Sigmoid colon (tissue), 7 donors: ENCODE results near the gene CDHR3. TPM values are rescaled to one million over a fixed set of nuclear protein-coding genes. Genes with fewer than 3 reads are reported as not detected.

Experiments used
- DNase-seq: peaks from one replicate; pipeline ENCODE4 v3.0.0-alpha.2; 2019
- H3K27ac ChIP-seq, 4 donors: fragments of 200-600 bp; sonication (generic); one replicate each; pipeline ENCODE4 v1.5.1; 2016 to 2019; ENCODE audit warnings: mild to moderate bottlenecking in 1 of 4
- H3K27me3 ChIP-seq, 3 donors: fragments of 200-600 bp; sonication (generic); one replicate each; pipeline ENCODE4 v1.5.1; 2019; ENCODE audit warnings: mild to moderate bottlenecking in 1 of 3
- H3K36me3 ChIP-seq, 4 donors: fragments of 200-600 bp; sonication (generic); one replicate each; pipeline ENCODE4 v1.5.1; 2016 to 2019
- H3K4me1 ChIP-seq, 4 donors: fragments of 200-600 bp; sonication (generic); one replicate each; pipeline ENCODE4 v1.5.1; 2017 to 2019
- H3K4me3 ChIP-seq, 4 donors: fragments of 200-600 bp; sonication (generic); one replicate each; pipeline ENCODE4 v1.5.1; 2017 to 2019; ENCODE audit warnings: mild to moderate bottlenecking in 2 of 4, moderate library complexity in 1 of 4
- H3K9me3 ChIP-seq, 4 donors: fragments of 200-600 bp in 3 of 4; sonication (generic) in 3 of 4; one replicate each; pipeline versions ENCODE4 v1.5.1 to v1.6.1; 2013 to 2019
- EP300 ChIP-seq, 4 donors: sonication (generic); formaldehyde crosslinking; IDR thresholded peaks; one replicate each; pipeline ENCODE4 v1.6.1; 2017; ENCODE audit warnings: antibody characterized with exemption in 4 of 4
- POLR2A ChIP-seq, 2 donors: fragments of 450-650 bp; IDR thresholded peaks; one replicate each; pipeline ENCODE4 v1.6.1; 2016; ENCODE audit warnings: antibody characterized with exemption in 2 of 2, mild to moderate bottlenecking in 2 of 2, moderate library complexity in 2 of 2
- POLR2AphosphoS5 ChIP-seq, 4 donors: sonication (generic); formaldehyde crosslinking; IDR thresholded peaks; one replicate each; pipeline ENCODE4 v1.6.1; 2017; ENCODE audit warnings: antibody characterized with exemption in 4 of 4
- WGBS, 2 donors: extraction: QIAGEN DNeasy Blood & Tissue Kit; methylation state at CpG; one replicate each; pipeline ENCODE4 v1.1.7; 2013; 5-methylcytosine and 5-hydroxymethylcytosine counted together
- intact Hi-C: fragments of 100-400 bp; cut with DNase I; formaldehyde crosslinking; loops from one replicate; pipeline ENCODE4 v1.15.1; 2023
- polyA plus RNA-seq, 3 donors: library from polyadenylated mRNA; stranded (reverse); fragments of 200-250 nt; gene quantifications; one replicate each; pipeline ENCODE4 v1.2.3, GENCODE V29; 2013
- total RNA-seq, 4 donors: library from RNA; depleted of rRNA; stranded (reverse); fragments of >200 nt; gene quantifications; one replicate each; pipeline ENCODE4 v1.1.0, GENCODE V29; 2016
- TF ChIP-seq, protein P1 (sequence below), 4 experiments: fragments of 450-650 bp in 3 of 4; fragments of 200-600 bp in 1 of 4; IDR thresholded peaks; one replicate each; pipeline ENCODE4 v1.5.1; 2016 to 2019; ENCODE audit warnings: antibody characterized with exemption in 4 of 4, mild to moderate bottlenecking in 3 of 4, moderate library complexity in 2 of 4
- donor health status: healthy with polysubstance abuse.
- donor health status: Bipolar disorder and iron deficiency.
- donor health status: healthy.

Gene CDHR3
- total and polyA plus RNA-seq, 7 donors, result 2.2 to 21.3 (median 3.7) TPM

DNA sequence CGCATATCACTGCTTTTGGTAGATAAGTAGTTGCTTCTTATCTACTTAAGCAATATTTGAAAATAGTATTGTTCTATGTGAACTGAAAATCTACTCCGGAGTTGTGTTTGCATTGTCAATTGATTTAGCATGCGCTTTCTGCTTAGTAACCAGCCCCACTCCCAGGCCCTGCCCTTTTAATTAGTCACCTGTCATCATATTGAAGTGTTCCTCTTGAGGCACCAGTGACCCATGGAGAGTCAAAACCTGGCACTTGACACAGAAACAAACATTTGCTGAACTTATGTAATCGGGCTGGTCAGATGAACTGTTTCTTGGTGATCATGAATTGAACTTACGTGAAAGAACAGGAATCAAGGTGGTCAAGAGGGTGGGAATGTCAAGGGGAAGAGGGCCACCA lies 27.8 kb upstream of the CDHR3 start:
- no peaks in the 10 kb centered on the region for H3K36me3 ChIP-seq
- intact Hi-C loops, result loop anchor here (2.0 to 5.0 kb wide), 2 partner anchors 72 to 108 kb away; no protein-coding TSS in a partner anchor

DNA sequence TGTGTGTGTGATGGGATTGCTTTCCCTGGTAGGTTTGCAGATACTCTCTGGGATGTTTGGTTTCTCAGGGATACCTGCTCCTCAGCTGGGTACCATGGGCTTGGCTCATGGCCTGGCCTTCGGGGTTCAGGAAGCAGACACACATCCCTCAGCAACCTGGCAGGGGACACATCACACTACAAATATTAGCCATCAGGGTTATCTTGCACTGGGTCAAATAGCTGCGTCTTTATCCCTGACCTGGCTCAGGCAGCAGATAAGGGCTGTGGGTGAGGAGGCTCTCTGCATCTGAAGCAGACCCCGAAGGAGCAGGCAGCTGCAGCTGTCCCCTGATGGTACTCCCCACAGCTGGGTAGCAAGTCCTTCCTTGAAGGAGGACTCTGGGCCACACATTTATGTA lies 25.7 kb upstream of the CDHR3 start:
- Histone ChIP-seq H3K27ac (no peak overlapping the region), H3K9me3 (no peaks in the 10 kb centered on the region), H3K36me3 (no peaks in the 10 kb centered on the region), H3K27me3 (no peaks in the 10 kb centered on the region), H3K4me3 (no peak overlapping the region), H3K4me1 (peaks cover 0 to 28% (median 19%) of the 10 kb centered on the region in 4 donors)
- DNase-seq, result no peak
- intact Hi-C loops, result loop anchor here (5.0 kb wide), 1 partner anchor 70 kb away; no protein-coding TSS in a partner anchor
- TF ChIP-seq EP300 (IDR thresholded peaks at IDR 0.05), result no peak
- TF ChIP-seq, protein P1, sequence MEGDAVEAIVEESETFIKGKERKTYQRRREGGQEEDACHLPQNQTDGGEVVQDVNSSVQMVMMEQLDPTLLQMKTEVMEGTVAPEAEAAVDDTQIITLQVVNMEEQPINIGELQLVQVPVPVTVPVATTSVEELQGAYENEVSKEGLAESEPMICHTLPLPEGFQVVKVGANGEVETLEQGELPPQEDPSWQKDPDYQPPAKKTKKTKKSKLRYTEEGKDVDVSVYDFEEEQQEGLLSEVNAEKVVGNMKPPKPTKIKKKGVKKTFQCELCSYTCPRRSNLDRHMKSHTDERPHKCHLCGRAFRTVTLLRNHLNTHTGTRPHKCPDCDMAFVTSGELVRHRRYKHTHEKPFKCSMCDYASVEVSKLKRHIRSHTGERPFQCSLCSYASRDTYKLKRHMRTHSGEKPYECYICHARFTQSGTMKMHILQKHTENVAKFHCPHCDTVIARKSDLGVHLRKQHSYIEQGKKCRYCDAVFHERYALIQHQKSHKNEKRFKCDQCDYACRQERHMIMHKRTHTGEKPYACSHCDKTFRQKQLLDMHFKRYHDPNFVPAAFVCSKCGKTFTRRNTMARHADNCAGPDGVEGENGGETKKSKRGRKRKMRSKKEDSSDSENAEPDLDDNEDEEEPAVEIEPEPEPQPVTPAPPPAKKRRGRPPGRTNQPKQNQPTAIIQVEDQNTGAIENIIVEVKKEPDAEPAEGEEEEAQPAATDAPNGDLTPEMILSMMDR (IDR thresholded peaks at IDR 0.05), result no peak
- no peak for TF ChIP-seq POLR2AphosphoS5 (IDR thresholded peaks at IDR 0.05)
- TF ChIP-seq POLR2A (IDR thresholded peaks at IDR 0.05), result no peak
- WGBS, 2 donors, result 86 to 91% methylated on average over 3 of the region's 3 CpGs

More for the DNA sequence above, 27.8 kb upstream of the CDHR3 start:
- Histone ChIP-seq H3K9me3 (no peaks in the 10 kb centered on the region), H3K4me1 (peaks cover 0 to 31% (median 22%) of the 10 kb centered on the region in 4 donors), H3K4me3 (no peak overlapping the region), H3K27me3 (no peaks in the 10 kb centered on the region), H3K27ac (no peak overlapping the region)
- DNase-seq, result no peak
- WGBS, 2 donors, result 55 to 83% methylated on average over 5 of the region's 5 CpGs
- no peak for TF ChIP-seq POLR2AphosphoS5 (IDR thresholded peaks at IDR 0.05)
- TF ChIP-seq EP300 (IDR thresholded peaks at IDR 0.05), result no peak
- TF ChIP-seq, protein P1 (IDR thresholded peaks at IDR 0.05), result no peak
- no peak for TF ChIP-seq POLR2A (IDR thresholded peaks at IDR 0.05)

DNA sequence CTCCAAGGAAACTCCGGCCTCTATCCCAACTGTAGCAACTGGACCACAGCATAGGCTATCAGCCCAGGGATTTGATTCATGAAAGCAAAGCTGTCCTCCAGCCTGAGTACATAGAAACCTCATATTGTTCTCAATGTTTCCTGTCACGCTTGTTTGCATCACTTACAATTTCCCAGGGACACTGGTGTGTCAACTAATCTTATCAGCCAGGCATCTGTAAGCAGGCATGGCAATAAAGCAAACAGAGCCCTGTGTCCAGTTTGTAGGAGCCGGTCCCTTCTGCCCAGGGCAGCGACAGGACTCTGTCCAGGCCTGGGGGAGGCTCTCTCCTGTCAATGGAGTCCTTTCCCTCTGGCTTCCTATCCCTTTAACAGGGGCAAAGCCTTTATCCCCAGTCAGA lies 23.0 kb upstream of the CDHR3 start:
- H3K9me3 ChIP-seq, result no peaks in the 10 kb centered on the region
- H3K27me3 ChIP-seq, result no peaks in the 10 kb centered on the region
- TF ChIP-seq, protein P1 (IDR thresholded peaks at IDR 0.05), result no peak
- TF ChIP-seq POLR2A (IDR thresholded peaks at IDR 0.05) (no peak), EP300 (IDR thresholded peaks at IDR 0.05) (no peak), POLR2AphosphoS5 (IDR thresholded peaks at IDR 0.05) (no peak)
- WGBS, 2 donors, result 40 to 65% methylated on average over 4 of the region's 4 CpGs
- H3K4me1 ChIP-seq, result peaks cover 0 to under 1% (median 0%) of the 10 kb centered on the region in 4 donors
- no peak overlapping the region for H3K4me3 ChIP-seq
- intact Hi-C loops, result no loop called here
- no peak overlapping the region for H3K27ac ChIP-seq
- DNase-seq, result no peak
- H3K36me3 ChIP-seq, result no peaks in the 10 kb centered on the region

DNA sequence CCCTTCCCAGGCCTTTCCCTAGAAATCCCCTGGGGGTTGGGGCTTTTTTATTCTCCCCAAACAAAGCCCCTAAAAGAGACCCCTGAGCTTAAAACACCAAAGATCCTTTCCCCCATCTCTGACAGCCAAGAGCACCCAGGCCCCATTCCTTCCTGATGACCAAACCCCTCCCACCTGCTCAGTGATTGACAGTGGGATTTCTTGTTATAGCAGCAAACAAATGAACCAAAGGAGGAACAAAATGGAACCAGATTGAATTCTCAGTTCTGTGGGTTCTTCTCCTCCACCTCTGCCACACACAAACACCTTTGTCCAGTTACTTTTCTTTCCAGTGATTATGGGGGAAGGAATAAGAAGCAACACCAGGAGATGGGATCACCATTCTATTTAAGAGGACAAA lies 21.5 kb upstream of the CDHR3 start:
- no peaks in the 10 kb centered on the region for H3K36me3 ChIP-seq
- TF ChIP-seq POLR2A (IDR thresholded peaks at IDR 0.05) (no peak), POLR2AphosphoS5 (IDR thresholded peaks at IDR 0.05) (no peak), EP300 (IDR thresholded peaks at IDR 0.05) (no peak)
- TF ChIP-seq, protein P1 (IDR thresholded peaks at IDR 0.05), result no peak
- no peak overlapping the region for H3K4me3 ChIP-seq
- no peaks in the 10 kb centered on the region for H3K27me3 ChIP-seq
- no peaks in the 10 kb centered on the region for H3K4me1 ChIP-seq
- H3K9me3 ChIP-seq, result no peaks in the 10 kb centered on the region
- no peak for DNase-seq
- intact Hi-C loops, result no loop called here
- H3K27ac ChIP-seq, result no peak overlapping the region

DNA sequence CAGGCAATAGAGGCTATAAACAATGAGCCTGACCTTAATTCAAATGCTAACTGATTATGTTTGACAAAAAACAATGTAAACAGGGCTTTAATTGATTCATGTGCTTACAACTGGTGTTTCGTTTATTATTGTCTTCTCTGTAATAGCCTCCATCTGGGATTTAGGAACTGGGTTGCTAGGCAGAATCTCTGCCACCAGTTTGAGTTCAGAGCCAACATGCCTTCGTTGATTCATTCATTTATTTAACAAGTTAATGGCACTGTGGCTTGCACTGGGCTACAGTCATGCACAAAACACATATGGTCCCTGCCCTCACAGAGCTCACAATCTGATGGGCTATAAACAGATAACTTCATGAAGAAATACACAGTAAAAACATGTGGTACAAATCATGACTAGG lies 19.6 kb upstream of the CDHR3 start:
- Histone ChIP-seq H3K36me3 (no peaks in the 10 kb centered on the region), H3K27ac (no peak overlapping the region), H3K27me3 (no peaks in the 10 kb centered on the region), H3K4me1 (no peaks in the 10 kb centered on the region), H3K4me3 (no peak overlapping the region), H3K9me3 (no peaks in the 10 kb centered on the region)
- WGBS, 2 donors, result 72 to 82% methylated on average over 2 of the region's 2 CpGs
- TF ChIP-seq POLR2AphosphoS5 (IDR thresholded peaks at IDR 0.05) (no peak), POLR2A (IDR thresholded peaks at IDR 0.05) (no peak), EP300 (IDR thresholded peaks at IDR 0.05) (no peak)
- TF ChIP-seq, protein P1 (IDR thresholded peaks at IDR 0.05), result no peak
- DNase-seq, result no peak
- intact Hi-C loops, result no loop called here
